Stimulated activated naive B cell treated with anti-CD40 and anti-IgM and Interleukin-4, amounts not matched to agents 10 μg/mL and 1 μg/mL and 100 μg/mL, for 72 hours (primary cell): Measurements from ENCODE around the gene RALGPS2.

Source experiments
- ATAC-seq, 2 donors: fragments of 150-1000 bp; cut with Tn5 transposase; replicated peaks; 2 replicates each; pipeline ENCODE4 v1.10.0; 2021; ENCODE audit warnings: moderate library complexity in 1 of 2
- DNase-seq: peaks from one replicate; pipeline ENCODE4 v3.0.0; 2021
- H3K27ac Mint-ChIP-seq: one replicate; pipeline ENCODE4 v1.8.0; 2022; ENCODE audit warnings: mild to moderate bottlenecking, mixed read lengths
- H3K27me3 Mint-ChIP-seq, 2 donors: one replicate each; pipeline ENCODE4 v1.8.0; 2022; ENCODE audit warnings: mixed read lengths in 2 of 2
- H3K36me3 Mint-ChIP-seq, 2 donors: one replicate each; pipeline ENCODE4 v1.8.0; 2022; ENCODE audit warnings: mixed read lengths in 2 of 2, mild to moderate bottlenecking in 1 of 2
- H3K4me1 Mint-ChIP-seq, 2 donors: one replicate each; pipeline ENCODE4 v1.8.0; 2022; ENCODE audit warnings: mixed read lengths in 2 of 2, mild to moderate bottlenecking in 1 of 2
- H3K4me3 Mint-ChIP-seq, 2 donors: one replicate each; pipeline ENCODE4 v1.8.0; 2022; ENCODE audit warnings: mild to moderate bottlenecking in 2 of 2, mixed read lengths in 2 of 2, moderate library complexity in 1 of 2
- H3K9me3 Mint-ChIP-seq, 2 donors: one replicate each; pipeline ENCODE4 v1.8.0; 2022; ENCODE audit warnings: mixed read lengths in 2 of 2, mild to moderate bottlenecking in 1 of 2

The RALGPS2 gene

GRCh38 chr1:178959543-178960460 lies 234.8 kb downstream of the RALGPS2 start:
- Mint-ChIP-seq H3K36me3 (peaks cover 6 to 10% of the 10 kb centered on the region in 2 donors), H3K9me3 (peaks cover 6 to 10% of the 10 kb centered on the region in 2 donors), H3K4me3 (no peak overlapping the region), H3K27ac (peak overlapping the region; percentile 14), H3K4me1 (peaks cover 3 to 8% of the 10 kb centered on the region in 2 donors), H3K27me3 (peaks cover 0 to 6% of the 10 kb centered on the region in 2 donors)
- DNase-seq: no peak
- no peak for ATAC-seq

GRCh38 chr1:178960482-178961240 lies 235.6 kb downstream of the RALGPS2 start:
- peaks cover 6 to 10% of the 10 kb centered on the region in 2 donors for H3K9me3 Mint-ChIP-seq
- ATAC-seq (no peak), DNase-seq (no peak)
- peaks cover 0 to 5% of the 10 kb centered on the region in 2 donors for H3K27me3 Mint-ChIP-seq
- H3K4me1 Mint-ChIP-seq: peaks cover 3 to 8% of the 10 kb centered on the region in 2 donors
- no peak overlapping the region for H3K4me3 Mint-ChIP-seq
- H3K36me3 Mint-ChIP-seq: peaks cover 6 to 10% of the 10 kb centered on the region in 2 donors
- no peak overlapping the region for H3K27ac Mint-ChIP-seq

- H3K4me3 Mint-ChIP-seq: no peak overlapping the region
- DNase-seq (no peak), ATAC-seq (no peak)
- H3K27ac Mint-ChIP-seq: no peak overlapping the region
- peaks cover 6 to 10% of the 10 kb centered on the region in 2 donors for H3K36me3 Mint-ChIP-seq
- H3K4me1 Mint-ChIP-seq: peaks cover 3 to 12% of the 10 kb centered on the region in 2 donors
- H3K27me3 Mint-ChIP-seq: no peaks in the 10 kb centered on the region
- H3K9me3 Mint-ChIP-seq: peaks cover 6 to 10% of the 10 kb centered on the region in 2 donors
These were observed 236.3 kb downstream of the RALGPS2 start for GRCh38 chr1:178961331-178961730.

GRCh38 chr1:178961868-178962267 lies 236.8 kb downstream of the RALGPS2 start:
- no peak for ATAC-seq
- H3K36me3 Mint-ChIP-seq: peaks cover 6 to 10% of the 10 kb centered on the region in 2 donors

GRCh38 chr1:178962853-178963711 lies 238.0 kb downstream of the RALGPS2 start:
- H3K27ac Mint-ChIP-seq: no peak overlapping the region
- no peaks in the 10 kb centered on the region for H3K27me3 Mint-ChIP-seq
- no peak for ATAC-seq

More at GRCh38 chr1:178961868-178962267, 236.8 kb downstream of the RALGPS2 start:
- peaks cover 6 to 10% of the 10 kb centered on the region in 2 donors for H3K9me3 Mint-ChIP-seq
- no peak for DNase-seq
- no peak overlapping the region for H3K27ac Mint-ChIP-seq
- H3K27me3 Mint-ChIP-seq: no peaks in the 10 kb centered on the region
- H3K4me1 Mint-ChIP-seq: peaks cover 3 to 17% of the 10 kb centered on the region in 2 donors
- no peak overlapping the region for H3K4me3 Mint-ChIP-seq

GRCh38 chr1:178964469-178965330 lies 239.7 kb downstream of the RALGPS2 start:
- DNase-seq (no peak), ATAC-seq (no peak)
- H3K36me3 Mint-ChIP-seq: peaks cover 5 to 6% of the 10 kb centered on the region in 2 donors
- peaks cover 2 to 6% of the 10 kb centered on the region in 2 donors for H3K9me3 Mint-ChIP-seq
- no peak overlapping the region for H3K4me3 Mint-ChIP-seq
- peaks cover 1 to 11% of the 10 kb centered on the region in 2 donors for H3K4me1 Mint-ChIP-seq
- H3K27ac Mint-ChIP-seq: no peak overlapping the region
- H3K27me3 Mint-ChIP-seq: peaks cover 6 to 8% of the 10 kb centered on the region in 2 donors

More at GRCh38 chr1:178962853-178963711, 238.0 kb downstream of the RALGPS2 start:
- no peak for DNase-seq
- Mint-ChIP-seq H3K4me3 (no peak overlapping the region), H3K9me3 (peaks cover 6 to 10% of the 10 kb centered on the region in 2 donors), H3K4me1 (peaks cover 3 to 17% of the 10 kb centered on the region in 2 donors), H3K36me3 (peaks cover 6 to 10% of the 10 kb centered on the region in 2 donors)

- no peak for DNase-seq
- Mint-ChIP-seq H3K27ac (no peak overlapping the region), H3K4me3 (no peak overlapping the region), H3K27me3 (peaks cover 6 to 8% of the 10 kb centered on the region in 2 donors), H3K36me3 (peaks cover 0 to 3% of the 10 kb centered on the region in 2 donors), H3K9me3 (peaks cover 0 to 3% of the 10 kb centered on the region in 2 donors), H3K4me1 (peaks cover 0 to 8% of the 10 kb centered on the region in 2 donors)
- no peak for ATAC-seq
These were observed 241.3 kb downstream of the RALGPS2 start for GRCh38 chr1:178966312-178966711.

GRCh38 chr1:178969226-178969987 lies 244.4 kb downstream of the RALGPS2 start:
- no peak overlapping the region for H3K4me3 Mint-ChIP-seq
- H3K27me3 Mint-ChIP-seq: peaks cover 17 to 29% of the 10 kb centered on the region in 2 donors
- H3K36me3 Mint-ChIP-seq: no peaks in the 10 kb centered on the region
- H3K9me3 Mint-ChIP-seq: peaks cover 0 to 2% of the 10 kb centered on the region in 2 donors
- ATAC-seq (no peak), DNase-seq (no peak)
- peaks cover 2 to 20% of the 10 kb centered on the region in 2 donors for H3K4me1 Mint-ChIP-seq
- H3K27ac Mint-ChIP-seq: no peak overlapping the region

- DNase-seq: no peak
- no peak for ATAC-seq
- Mint-ChIP-seq H3K27me3 (peaks cover 23 to 29% of the 10 kb centered on the region in 2 donors), H3K9me3 (peaks cover 0 to 6% of the 10 kb centered on the region in 2 donors), H3K27ac (no peak overlapping the region), H3K36me3 (peaks cover 0 to 4% of the 10 kb centered on the region in 2 donors), H3K4me1 (peaks cover 2 to 20% of the 10 kb centered on the region in 2 donors), H3K4me3 (no peak overlapping the region)
These were observed 245.1 kb downstream of the RALGPS2 start for GRCh38 chr1:178970184-178970583.
